DMS153 treated with DMSO at 0.1 percent for 48 hours (cell line): ENCODE results near the gene AGXT.
A peak's percentile ranks its signal among the peaks of the same experiment; 100 is the strongest.
"Not testable (repeated sequence)": the region's sequence is repeated elsewhere in the genome, so short reads cannot be mapped to it uniquely, and the experiment has no call there.

ENCODE experiments used
- DNase-seq: peaks from one replicate; lab custom pipeline; 2025; ENCODE audit not compliant: unreplicated experiment; lab: John Stamatoyannopoulos, UW

Gene AGXT

DNA sequence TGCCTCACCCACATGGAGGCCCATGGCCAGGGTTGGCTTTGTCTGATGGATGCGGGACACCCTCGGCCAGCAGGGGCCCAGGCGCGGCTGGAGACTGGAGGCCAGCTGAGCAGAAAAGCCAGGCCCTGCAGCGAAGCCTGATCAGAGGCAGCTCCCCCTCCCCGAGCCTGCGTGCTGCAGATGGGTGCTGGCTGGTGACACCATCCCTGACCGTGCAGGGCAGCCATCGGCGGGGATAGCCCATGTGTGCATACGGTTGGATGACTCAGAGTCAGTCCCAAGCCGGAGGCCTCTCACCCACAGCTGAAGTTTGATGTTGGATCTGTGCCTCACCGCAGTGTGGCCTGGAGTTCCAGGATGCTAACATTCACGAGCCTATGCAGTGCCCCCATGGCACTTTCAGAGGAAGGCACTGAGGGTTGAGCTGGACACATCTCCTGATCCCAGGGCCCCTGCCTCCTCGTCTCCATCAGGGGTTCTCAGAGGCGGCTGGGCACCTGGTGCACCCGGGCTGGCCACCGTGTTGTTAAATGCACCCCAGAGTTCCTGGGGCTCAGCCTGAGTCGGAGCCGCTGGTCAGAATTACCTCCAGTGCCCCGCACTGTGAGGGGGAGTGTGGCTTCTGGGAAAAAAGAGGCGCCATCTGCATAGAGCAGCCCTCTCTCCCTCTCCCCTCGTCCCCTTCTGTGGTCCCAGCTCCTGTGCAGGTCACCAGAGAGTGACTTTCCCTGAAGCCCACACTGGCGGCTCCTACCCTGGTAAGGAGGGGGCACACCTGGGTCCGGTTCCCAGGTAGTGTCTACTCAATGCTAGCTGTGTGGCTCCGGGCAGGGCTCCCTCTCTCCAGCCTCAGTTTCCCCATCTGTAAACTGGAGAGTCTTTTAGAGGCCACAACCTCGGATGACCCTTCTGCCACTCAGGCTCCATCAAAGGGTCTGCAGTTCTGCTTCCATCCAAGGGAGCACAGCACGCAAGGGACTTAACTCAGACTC, 29.2 kb upstream of the AGXT start:
- no peak for DNase-seq

DNA sequence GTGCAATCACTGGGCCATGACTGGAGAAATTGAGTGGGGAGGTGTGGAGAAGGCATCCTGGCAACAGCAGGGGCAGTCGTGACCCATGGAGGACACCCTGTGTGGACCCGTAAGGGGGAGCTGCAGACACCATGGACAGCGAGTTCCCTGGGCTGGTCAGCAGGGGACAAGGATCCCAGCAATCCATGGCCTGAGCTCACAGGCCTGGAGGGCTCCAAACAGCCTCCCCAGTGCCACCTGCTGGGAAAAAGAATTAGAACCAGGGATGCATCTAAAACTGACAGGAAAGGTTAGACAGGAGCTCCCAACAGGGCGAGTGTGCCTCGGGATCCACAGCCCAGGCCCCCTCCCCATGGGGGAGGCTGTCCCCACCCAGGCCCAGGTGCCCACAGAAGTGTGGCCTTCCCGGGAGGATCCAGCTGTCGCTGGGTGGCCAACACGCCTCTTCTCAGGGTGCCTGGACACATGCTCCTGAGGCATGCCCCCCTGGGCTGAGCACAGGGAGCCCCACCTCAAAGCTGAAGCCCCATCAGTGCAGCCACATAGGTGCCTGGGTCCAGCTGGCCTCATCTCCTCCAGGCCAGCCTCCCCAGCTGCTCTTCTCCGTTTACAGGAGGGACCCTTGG, 28.1 kb upstream of the AGXT start:
- DNase-seq = peak; percentile 74

DNA sequence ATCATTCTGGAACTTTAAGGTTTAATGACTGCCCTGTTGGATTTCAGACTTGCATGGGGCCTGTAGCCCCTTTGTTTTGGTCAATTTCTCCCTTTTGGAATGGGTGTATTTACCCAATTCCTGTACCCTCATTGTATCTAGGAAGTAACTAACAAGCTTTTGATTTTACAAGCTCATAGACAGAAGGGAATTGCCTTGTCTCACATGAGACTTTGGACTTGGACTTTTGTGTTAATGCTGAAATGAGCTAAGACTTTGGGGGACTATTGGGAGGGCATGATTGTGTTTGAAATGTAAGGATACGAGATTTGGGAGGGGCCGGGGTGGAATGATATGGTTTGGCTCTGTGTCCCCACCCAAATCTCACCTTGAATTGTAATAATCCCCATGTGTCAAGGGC, 22.3 kb upstream of the AGXT start:
- not testable (repeated sequence) for DNase-seq

DNA sequence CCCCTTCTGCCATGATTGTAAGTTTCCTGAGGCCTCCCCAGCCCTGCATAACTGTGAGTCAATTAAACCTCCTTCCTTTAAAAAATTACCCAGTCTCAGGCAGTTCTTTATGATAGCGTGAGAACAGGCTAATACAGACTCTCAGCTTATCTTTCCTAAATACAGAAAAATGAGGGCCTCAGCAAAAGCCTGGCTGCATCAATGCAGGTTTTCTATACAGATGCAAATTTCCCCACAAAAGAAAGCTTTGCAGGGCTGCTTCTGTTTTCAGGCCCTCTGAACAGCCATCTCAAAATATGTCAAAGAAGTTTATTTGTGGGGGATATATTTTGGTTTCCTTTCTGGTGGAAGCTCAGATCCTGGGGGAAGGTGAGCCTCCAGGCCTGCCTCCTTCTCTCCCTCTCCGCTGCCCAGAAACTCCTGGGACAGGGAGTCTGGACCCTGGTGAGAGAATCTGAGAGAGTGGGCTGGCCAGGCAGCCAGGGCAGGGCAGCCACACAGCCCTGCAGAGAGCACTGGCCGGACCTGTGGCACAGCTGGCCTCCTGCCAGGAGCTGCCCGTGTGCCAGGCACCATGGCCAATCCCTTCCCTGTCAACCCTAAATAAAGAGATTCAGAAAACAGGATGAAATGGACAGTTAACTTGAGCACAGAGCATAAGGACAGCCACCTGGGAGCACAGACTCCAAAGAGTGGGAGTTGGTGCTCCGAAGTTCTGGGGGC, 21.6 kb upstream of the AGXT start:
- no peak for DNase-seq

DNA sequence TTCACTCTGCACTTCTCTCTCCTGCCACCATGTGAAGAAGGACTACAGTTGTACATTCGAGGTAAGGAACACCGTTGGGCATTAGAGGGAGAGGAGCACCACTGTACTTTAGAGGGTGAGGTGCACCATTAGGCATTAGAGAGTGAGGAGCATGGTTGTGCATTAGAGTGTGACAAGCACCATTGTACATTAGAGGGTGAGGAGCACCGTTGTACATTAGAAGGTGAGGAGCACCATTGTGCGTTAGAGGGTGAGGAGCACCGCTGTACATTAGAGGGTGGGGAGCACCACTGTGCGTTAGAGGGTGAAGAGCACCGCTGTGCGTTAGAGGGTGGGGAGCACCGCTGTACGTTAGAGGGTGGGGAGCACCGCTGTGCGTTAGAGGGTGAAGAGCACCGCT, 20.8 kb upstream of the AGXT start:
- DNase-seq = no peak

GRCh38 chr2:240848900-240849680, 19.5 kb upstream of the AGXT start:
- DNase-seq = no peak

DNA sequence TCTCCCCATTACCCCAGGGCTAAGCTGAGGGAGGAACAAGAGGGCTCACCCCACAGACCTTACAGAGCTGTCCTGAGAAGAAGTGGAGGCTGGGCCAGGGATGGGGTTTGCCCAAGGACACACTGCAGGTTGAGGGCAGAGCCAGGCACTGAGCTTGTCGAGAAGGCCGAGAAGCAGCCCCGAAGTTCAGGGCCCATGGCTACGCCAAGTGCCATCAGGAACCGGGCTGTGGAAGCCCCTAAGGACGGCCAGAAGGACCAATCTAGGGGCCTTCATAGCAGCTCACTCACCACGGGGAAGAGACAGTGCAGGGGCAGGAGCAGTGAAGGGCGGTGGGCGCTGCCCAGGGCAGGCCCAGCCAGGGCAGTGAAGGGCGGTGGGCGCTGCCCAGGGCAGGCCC, 18.6 kb upstream of the AGXT start:
- DNase-seq = no peak

GRCh38 chr2:240850756-240851077, 17.9 kb upstream of the AGXT start:
- DNase-seq = no peak

DNA sequence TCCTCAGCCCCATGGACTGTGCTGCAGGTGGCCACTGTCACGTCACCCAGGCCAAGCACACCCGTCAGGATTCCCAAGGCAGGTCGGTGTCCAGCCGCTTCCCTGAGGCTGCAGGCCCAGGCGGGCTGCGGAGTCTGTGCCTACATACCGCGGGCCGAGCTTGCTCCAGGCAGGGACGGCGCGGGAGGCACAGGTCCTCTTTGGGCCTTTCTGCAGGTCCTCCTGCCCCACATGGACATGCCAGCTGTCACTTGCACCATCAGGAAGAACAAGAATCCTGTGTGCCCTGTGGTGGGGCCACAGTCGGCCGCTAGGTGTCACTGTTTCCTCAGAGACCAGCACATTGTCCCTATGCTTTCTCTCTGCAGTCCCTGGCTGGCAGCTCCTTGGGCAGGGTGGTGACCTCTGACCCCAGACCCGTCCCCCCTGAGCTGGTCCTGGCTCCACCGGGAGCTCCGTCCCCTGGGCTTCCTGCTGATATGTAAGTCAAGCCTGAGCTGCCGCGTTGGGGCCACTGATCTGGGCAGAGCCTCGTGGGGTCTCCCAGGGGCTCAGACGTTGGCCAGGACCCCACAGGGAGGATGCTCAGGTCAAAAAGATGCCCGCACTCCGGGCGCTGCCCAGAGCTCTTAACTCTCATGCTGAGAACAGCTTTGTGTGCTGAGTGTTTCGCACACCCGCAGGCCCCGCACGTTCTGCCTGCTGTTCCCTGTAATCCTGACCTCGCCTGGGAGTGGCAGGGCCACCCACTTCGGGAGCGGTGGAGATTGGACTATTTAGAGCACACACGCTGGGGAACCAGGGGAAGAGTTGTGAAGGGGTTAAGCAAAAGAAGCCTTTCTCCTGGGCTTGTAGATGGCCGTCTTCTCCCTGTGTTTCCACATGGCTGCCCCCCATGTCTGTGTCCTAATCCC, 17.3 kb upstream of the AGXT start:
- DNase-seq = peak; percentile 60

GRCh38 chr2:240852671-240853314, 15.8 kb upstream of the AGXT start:
- DNase-seq = no peak

DNA sequence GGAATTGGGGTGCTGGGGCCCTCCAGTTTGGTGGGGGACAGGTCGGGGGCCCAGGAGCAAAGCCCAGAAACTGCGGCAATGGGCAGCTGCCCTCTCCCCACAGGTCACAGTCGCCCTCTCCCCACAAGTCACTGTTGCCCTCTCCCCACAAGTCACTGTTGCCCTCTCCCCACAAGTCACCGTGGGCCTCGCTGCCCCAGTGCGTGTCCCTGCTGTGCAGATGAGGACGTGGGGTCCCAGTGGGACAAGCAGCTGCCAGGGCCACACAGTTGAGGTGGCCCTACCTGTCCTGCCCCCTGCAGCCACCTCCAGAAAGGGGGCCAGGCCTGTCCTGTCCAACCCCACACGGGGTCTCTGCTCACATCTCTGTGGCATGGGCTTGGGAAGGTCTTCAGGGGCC, 13.0 kb upstream of the AGXT start:
- DNase-seq = no peak

GRCh38 chr2:240856151-240856980, 12.3 kb upstream of the AGXT start:
- no peak for DNase-seq

DNA sequence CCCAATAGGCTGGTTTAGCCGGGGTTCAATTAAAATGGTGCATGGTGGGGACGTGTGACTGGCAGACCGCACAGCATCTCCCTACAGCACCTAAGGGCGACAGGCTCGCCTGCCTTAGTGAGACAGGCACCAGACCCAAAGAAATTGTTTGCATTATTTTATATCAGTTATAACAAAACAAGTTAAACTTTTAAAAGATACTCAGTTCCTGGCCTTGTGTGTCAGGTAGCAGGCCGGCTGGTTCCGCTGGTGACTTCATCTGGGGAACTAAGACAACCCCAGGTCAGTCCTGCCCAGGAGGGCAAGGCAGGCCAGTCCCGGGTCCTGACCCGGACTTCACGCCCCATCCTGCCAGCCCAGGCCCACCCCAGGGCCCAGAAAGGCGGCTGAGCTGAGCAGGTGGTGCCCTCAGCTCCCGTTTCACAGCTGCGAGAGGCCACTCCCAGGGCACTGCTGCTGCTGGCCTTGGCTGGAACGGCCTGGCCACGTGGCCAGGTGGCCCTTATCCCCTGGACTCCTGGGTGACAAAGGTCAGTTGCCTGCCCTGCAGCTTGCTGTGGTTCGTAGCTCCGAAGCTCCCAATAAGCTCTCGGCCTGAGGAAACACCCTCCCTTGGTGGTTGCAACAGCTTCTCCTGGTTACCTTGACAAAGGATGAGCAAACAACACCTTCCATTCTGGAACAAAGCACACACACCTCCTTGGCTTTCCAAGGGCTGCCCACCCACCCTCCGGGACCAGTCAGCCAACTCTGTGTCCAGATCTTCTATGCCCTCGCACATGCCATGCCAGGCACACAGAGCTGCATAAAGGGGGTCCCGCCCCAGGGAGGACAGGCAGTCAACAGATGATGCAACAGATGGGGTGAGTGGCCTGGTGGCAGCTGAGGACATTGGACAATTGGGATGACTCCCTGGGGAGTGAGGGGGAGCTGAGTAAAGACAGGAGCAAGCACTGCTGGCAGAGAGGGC, 11.3 kb upstream of the AGXT start:
- no peak for DNase-seq

DNA sequence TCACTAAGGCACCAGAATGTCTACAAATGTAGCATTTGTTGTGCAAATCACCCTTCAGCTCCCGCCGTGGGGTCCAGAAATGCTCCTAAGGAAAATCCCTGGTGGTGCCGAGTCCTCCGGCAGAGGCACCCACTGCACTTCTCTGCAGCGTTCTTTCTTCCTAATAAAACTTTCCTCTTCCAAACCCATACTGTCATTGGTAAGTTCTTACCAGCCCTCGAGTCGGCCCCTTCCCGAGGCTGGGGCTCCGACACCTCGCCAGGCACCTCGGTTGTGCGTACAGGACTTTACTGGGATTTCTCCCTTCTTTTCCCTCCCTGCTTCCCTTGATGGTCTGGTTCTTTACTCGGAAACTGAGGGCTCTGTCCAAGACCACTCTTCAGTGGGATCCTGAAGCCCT, 10.3 kb upstream of the AGXT start:
- no peak for DNase-seq

- no peak for DNase-seq
These were observed 9.8 kb upstream of the AGXT start for GRCh38 chr2:240858871-240859270.

DNA sequence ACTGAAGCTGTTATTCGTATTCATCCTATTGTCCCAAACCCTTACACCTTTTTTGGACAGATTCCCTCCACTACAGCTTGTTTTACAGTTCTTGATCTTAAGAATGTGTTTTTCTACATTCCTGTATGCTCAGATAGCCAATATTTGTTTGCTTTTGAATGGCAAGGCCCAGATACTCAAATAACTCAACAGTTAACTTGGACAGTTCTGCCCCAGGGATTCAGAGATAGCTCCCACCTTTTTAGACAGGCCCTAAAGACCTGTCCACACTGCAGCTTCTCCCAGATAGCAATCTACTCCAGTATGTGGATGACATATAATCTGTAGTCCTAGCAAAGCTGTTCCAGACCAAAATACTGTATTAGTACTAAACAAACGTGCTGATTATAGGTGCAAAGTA, 7.1 kb upstream of the AGXT start:
- no peak for DNase-seq

DNA sequence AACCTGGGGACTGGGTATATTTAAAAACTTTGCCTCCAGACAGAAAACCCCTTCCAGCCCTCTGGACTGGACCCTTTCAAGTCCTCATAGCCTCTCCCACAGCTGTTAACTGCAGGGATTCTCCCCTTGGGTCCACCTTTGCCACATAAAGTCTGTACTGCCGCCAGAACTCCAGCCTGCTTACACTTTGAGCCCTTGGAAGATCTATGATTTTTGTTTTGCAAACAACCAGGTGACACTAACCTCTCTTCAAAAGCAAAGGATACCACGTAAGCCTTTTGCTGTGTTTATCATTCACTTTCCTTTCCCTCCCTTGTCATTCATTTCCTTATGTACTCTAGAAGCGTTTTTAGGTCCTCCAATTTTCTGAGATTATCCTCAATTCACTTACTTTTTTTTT, 4.1 kb upstream of the AGXT start:
- no peak for DNase-seq

- no peak for DNase-seq
These were observed 3.2 kb upstream of the AGXT start for GRCh38 chr2:240865391-240865790.
